ENCODE results near the gene PHACTR2. TPM values are rescaled to one million over a fixed set of nuclear protein-coding genes. Genes with fewer than 3 reads are reported as not detected.
A peak's percentile ranks its signal among the peaks of the same experiment; 100 is the strongest.

PHACTR2 gene
- total and polyA plus RNA-seq, 4 donors, result 4.0 to 23.8 (median 15.0) TPM

DNA sequence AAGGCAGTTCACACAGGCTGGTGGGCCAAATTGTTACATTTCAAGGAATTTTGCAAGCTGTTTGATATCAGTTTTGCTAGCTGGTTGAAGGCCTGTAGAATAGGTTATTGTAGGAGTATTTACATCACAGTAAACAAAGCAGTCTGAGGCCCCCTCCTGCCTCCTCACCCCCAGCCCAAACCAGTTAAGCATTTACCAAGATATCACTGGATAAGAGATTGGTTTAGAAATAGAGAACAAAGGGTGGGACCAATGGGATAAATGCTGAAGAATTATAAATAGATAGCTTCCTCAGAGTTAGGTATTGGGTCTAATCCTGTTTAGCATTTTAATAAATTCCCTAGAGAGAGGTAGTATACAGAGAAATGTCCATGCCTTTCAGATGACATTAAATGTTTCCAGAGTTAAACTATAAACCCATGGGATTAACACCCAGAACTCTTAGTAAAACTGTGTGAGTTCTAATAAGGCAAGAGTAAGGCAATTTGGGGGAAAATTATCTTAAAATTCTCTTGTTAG is 2.3 kb upstream of the PHACTR2 start:
- no peak for DNase-seq (ENCODE audit: low spot score)
- Histone ChIP-seq H3K4me1 (ENCODE audit: control insufficient read depth in 4 of 4, insufficient read depth in 4 of 4, low read length in 3 of 4) (peaks cover 0 to 6% (median 3%) of the 10 kb centered on the region in 4 donors), H3K4me3 (ENCODE audit: low read depth in 1 of 3, low read length in 3 of 3) (no peak overlapping the region), H3K27ac (ENCODE audit: low read depth in 1 of 2, low read length in 2 of 2) (no peak overlapping the region), H3K9me3 (ENCODE audit: control insufficient read depth in 4 of 4, low read length in 3 of 4) (no peaks in the 10 kb centered on the region), H3K36me3 (ENCODE audit: control insufficient read depth in 4 of 4, insufficient read depth in 3 of 4, low read depth in 1 of 4, low read length in 3 of 4) (no peaks in the 10 kb centered on the region), H3K9ac (ENCODE audit: low read depth in 1 of 2, low read length in 2 of 2) (no peak overlapping the region), H3K27me3 (ENCODE audit: control insufficient read depth in 4 of 4, insufficient read depth in 4 of 4, low read length in 3 of 4) (no peaks in the 10 kb centered on the region)
- TF ChIP-seq SP1 (IDR thresholded peaks at IDR 0.05), result no peak
- no peak for TF ChIP-seq FOXA2 (IDR thresholded peaks at IDR 0.05)
- TF ChIP-seq, protein P1, sequence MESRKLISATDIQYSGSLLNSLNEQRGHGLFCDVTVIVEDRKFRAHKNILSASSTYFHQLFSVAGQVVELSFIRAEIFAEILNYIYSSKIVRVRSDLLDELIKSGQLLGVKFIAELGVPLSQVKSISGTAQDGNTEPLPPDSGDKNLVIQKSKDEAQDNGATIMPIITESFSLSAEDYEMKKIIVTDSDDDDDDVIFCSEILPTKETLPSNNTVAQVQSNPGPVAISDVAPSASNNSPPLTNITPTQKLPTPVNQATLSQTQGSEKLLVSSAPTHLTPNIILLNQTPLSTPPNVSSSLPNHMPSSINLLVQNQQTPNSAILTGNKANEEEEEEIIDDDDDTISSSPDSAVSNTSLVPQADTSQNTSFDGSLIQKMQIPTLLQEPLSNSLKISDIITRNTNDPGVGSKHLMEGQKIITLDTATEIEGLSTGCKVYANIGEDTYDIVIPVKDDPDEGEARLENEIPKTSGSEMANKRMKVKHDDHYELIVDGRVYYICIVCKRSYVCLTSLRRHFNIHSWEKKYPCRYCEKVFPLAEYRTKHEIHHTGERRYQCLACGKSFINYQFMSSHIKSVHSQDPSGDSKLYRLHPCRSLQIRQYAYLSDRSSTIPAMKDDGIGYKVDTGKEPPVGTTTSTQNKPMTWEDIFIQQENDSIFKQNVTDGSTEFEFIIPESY (IDR thresholded peaks at IDR 0.05), result no peak
- no peak for TF ChIP-seq RAD21 (IDR thresholded peaks at IDR 0.05)
- TF ChIP-seq YY1 (IDR thresholded peaks at IDR 0.05), result no peak
- no peak for TF ChIP-seq MAX (IDR thresholded peaks at IDR 0.05)
- TF ChIP-seq HNF4G (IDR thresholded peaks at IDR 0.05), result no peak

DNA sequence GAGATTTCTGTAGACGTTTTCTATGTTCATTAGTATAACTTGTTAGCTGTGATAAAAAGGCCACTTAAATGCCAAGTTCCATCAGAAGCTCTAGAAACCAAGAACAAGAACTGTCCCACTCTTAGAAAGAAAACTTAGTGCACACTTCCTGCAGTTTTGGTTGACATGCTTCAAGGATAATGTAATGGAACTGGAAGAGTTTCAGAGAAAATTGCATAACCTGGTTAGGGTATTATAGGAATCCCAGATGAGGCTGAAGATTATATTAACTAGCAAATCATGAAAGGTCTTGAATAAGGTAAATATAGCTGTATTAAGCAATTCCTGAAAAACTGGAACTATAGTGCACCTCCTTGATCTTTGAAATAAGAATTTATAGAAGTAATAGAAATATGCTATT is 1.8 kb upstream of the PHACTR2 start:
- Histone ChIP-seq H3K9me3 (ENCODE audit: control insufficient read depth in 4 of 4, low read length in 3 of 4) (no peaks in the 10 kb centered on the region), H3K4me3 (ENCODE audit: low read depth in 1 of 3, low read length in 3 of 3) (no peak overlapping the region), H3K27ac (ENCODE audit: low read depth in 1 of 2, low read length in 2 of 2) (no peak overlapping the region), H3K27me3 (ENCODE audit: control insufficient read depth in 4 of 4, insufficient read depth in 4 of 4, low read length in 3 of 4) (no peaks in the 10 kb centered on the region), H3K36me3 (ENCODE audit: control insufficient read depth in 4 of 4, insufficient read depth in 3 of 4, low read depth in 1 of 4, low read length in 3 of 4) (no peaks in the 10 kb centered on the region), H3K9ac (ENCODE audit: low read depth in 1 of 2, low read length in 2 of 2) (no peak overlapping the region), H3K4me1 (ENCODE audit: control insufficient read depth in 4 of 4, insufficient read depth in 4 of 4, low read length in 3 of 4) (peaks cover 0 to 6% (median 3%) of the 10 kb centered on the region in 4 donors)
- WGBS, result 82% methylated on average over 1 of the region's 1 CpG
- TF ChIP-seq HNF4A (conservative IDR thresholded peaks at IDR 0.05) (no peak), EGR1 (IDR thresholded peaks at IDR 0.05; ENCODE audit: low read depth in 2 of 2) (peak in 1 of 2 donors; percentile 14)
- no peak for DNase-seq (ENCODE audit: low spot score)

DNA sequence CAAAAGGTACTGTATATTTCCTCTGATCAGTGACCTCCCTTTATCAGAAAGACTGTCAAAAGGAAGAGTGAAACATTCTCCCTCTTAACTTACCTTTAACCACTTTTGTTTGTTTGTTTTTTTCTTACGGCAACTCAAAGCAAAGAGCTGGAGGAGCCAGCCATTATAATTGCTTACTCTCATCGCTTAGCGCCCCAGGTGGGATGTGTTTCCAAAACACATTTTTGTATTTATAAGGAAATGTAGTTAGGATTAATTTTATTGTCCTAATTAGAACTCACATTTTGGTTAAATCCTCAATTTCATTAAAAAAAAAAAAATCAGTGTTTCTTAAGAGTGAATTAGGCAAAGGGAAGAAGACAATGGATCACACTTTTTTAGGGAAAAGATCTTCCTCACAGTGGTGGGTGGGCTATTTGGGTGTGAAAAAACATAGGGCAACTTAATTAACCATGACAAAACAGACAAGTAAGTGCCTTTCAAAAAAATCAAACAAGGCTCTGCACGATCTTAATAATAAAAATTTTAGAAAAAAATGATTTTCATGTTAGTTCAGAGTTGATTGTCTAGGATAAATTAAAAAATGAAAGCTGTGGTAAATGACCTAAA is 1.2 kb upstream of the PHACTR2 start:
- H3K4me3 ChIP-seq (ENCODE audit: low read depth in 1 of 3, low read length in 3 of 3), result no peak overlapping the region
- DNase-seq (ENCODE audit: low spot score), result no peak
- H3K9me3 ChIP-seq (ENCODE audit: control insufficient read depth in 4 of 4, low read length in 3 of 4), result no peaks in the 10 kb centered on the region
- H3K4me1 ChIP-seq (ENCODE audit: control insufficient read depth in 4 of 4, insufficient read depth in 4 of 4, low read length in 3 of 4), result peaks cover 0 to 6% (median 3%) of the 10 kb centered on the region in 4 donors
- no peak overlapping the region for H3K27ac ChIP-seq (ENCODE audit: low read depth in 1 of 2, low read length in 2 of 2)
- H3K36me3 ChIP-seq (ENCODE audit: control insufficient read depth in 4 of 4, insufficient read depth in 3 of 4, low read depth in 1 of 4, low read length in 3 of 4), result no peaks in the 10 kb centered on the region
- H3K9ac ChIP-seq (ENCODE audit: low read depth in 1 of 2, low read length in 2 of 2), result no peak overlapping the region
- WGBS, result 79% methylated on average over 4 of the region's 4 CpGs
- H3K27me3 ChIP-seq (ENCODE audit: control insufficient read depth in 4 of 4, insufficient read depth in 4 of 4, low read length in 3 of 4), result no peaks in the 10 kb centered on the region
- no peak for TF ChIP-seq EGR1 (IDR thresholded peaks at IDR 0.05; ENCODE audit: low read depth in 2 of 2)
- TF ChIP-seq RAD21 (IDR thresholded peaks at IDR 0.05), result no peak
- TF ChIP-seq FOXA1 (IDR thresholded peaks at IDR 0.05), result no peak
- TF ChIP-seq RXRA (IDR thresholded peaks at IDR 0.05), result no peak
- TF ChIP-seq, protein P2, sequence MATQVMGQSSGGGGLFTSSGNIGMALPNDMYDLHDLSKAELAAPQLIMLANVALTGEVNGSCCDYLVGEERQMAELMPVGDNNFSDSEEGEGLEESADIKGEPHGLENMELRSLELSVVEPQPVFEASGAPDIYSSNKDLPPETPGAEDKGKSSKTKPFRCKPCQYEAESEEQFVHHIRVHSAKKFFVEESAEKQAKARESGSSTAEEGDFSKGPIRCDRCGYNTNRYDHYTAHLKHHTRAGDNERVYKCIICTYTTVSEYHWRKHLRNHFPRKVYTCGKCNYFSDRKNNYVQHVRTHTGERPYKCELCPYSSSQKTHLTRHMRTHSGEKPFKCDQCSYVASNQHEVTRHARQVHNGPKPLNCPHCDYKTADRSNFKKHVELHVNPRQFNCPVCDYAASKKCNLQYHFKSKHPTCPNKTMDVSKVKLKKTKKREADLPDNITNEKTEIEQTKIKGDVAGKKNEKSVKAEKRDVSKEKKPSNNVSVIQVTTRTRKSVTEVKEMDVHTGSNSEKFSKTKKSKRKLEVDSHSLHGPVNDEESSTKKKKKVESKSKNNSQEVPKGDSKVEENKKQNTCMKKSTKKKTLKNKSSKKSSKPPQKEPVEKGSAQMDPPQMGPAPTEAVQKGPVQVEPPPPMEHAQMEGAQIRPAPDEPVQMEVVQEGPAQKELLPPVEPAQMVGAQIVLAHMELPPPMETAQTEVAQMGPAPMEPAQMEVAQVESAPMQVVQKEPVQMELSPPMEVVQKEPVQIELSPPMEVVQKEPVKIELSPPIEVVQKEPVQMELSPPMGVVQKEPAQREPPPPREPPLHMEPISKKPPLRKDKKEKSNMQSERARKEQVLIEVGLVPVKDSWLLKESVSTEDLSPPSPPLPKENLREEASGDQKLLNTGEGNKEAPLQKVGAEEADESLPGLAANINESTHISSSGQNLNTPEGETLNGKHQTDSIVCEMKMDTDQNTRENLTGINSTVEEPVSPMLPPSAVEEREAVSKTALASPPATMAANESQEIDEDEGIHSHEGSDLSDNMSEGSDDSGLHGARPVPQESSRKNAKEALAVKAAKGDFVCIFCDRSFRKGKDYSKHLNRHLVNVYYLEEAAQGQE (IDR thresholded peaks at IDR 0.05), result no peak
- TF ChIP-seq, protein P3, sequence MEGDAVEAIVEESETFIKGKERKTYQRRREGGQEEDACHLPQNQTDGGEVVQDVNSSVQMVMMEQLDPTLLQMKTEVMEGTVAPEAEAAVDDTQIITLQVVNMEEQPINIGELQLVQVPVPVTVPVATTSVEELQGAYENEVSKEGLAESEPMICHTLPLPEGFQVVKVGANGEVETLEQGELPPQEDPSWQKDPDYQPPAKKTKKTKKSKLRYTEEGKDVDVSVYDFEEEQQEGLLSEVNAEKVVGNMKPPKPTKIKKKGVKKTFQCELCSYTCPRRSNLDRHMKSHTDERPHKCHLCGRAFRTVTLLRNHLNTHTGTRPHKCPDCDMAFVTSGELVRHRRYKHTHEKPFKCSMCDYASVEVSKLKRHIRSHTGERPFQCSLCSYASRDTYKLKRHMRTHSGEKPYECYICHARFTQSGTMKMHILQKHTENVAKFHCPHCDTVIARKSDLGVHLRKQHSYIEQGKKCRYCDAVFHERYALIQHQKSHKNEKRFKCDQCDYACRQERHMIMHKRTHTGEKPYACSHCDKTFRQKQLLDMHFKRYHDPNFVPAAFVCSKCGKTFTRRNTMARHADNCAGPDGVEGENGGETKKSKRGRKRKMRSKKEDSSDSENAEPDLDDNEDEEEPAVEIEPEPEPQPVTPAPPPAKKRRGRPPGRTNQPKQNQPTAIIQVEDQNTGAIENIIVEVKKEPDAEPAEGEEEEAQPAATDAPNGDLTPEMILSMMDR (IDR thresholded peaks at IDR 0.05; ENCODE audit: low read depth, low read length, missing input control), result no peak
- TF ChIP-seq SP1 (IDR thresholded peaks at IDR 0.05), result no peak
- TF ChIP-seq GABPA (IDR thresholded peaks at IDR 0.05 in 1 of 2, conservative IDR thresholded peaks at IDR 0.05 in 1 of 2), result no peak
